ENCODE results near the gene CRYGB. TPM values are rescaled to one million over a fixed set of nuclear protein-coding genes. Genes with fewer than 3 reads are reported as not detected.
"Not testable (repeated sequence)": the region's sequence is repeated elsewhere in the genome, so short reads cannot be mapped to it uniquely, and the experiment has no call there.

Gene CRYGB
- total and polyA plus RNA-seq, 4 donors: not detected

GRCh38 chr2:208103616-208104015 is 42.3 kb downstream of the CRYGB start:
- WGBS, 2 donors: 75 to 79% methylated on average over 3 of the region's 3 CpGs
- H3K9me3 ChIP-seq (ENCODE audit: control insufficient read depth, low read length): no peaks in the 10 kb centered on the region
- no peak overlapping the region for H3K4me3 ChIP-seq (ENCODE audit: low read length in 2 of 2)
- ATAC-seq (ENCODE audit: low FRiP score): no peak
- H3K27ac ChIP-seq (ENCODE audit: low read depth in 1 of 2, low read length in 2 of 2): no peak overlapping the region
- no peaks in the 10 kb centered on the region for H3K36me3 ChIP-seq (ENCODE audit: control insufficient read depth in 1 of 2, insufficient read depth in 2 of 2, low read length in 1 of 2)
- H3K4me1 ChIP-seq (ENCODE audit: control insufficient read depth in 1 of 2, insufficient read depth in 2 of 2, low read length in 2 of 2): no peaks in the 10 kb centered on the region
- intact Hi-C loops (cut with DNase I): no loop called here
- peaks cover 0 to 2% of the 10 kb centered on the region in 2 donors for H3K27me3 ChIP-seq (ENCODE audit: control insufficient read depth in 1 of 2, insufficient read depth in 2 of 2, low read length in 1 of 2)
- DNase-seq: no peak

- ATAC-seq (ENCODE audit: low FRiP score) (no peak), DNase-seq (no peak)
- 31 to 48% methylated on average over 10 of the region's 10 CpGs for WGBS, 2 donors
- no peak overlapping the region for H3K4me3 ChIP-seq (ENCODE audit: low read length in 2 of 2)
- intact Hi-C loops (cut with DNase I): no loop called here
- H3K36me3 ChIP-seq (ENCODE audit: control insufficient read depth in 1 of 2, insufficient read depth in 2 of 2, low read length in 1 of 2): no peaks in the 10 kb centered on the region
- peaks cover 0 to 2% of the 10 kb centered on the region in 2 donors for H3K27me3 ChIP-seq (ENCODE audit: control insufficient read depth in 1 of 2, insufficient read depth in 2 of 2, low read length in 1 of 2)
- no peaks in the 10 kb centered on the region for H3K9me3 ChIP-seq (ENCODE audit: control insufficient read depth, low read length)
- H3K27ac ChIP-seq (ENCODE audit: low read depth in 1 of 2, low read length in 2 of 2): no peak overlapping the region
- H3K4me1 ChIP-seq (ENCODE audit: control insufficient read depth in 1 of 2, insufficient read depth in 2 of 2, low read length in 2 of 2): no peaks in the 10 kb centered on the region
Observed at GRCh38 chr2:208101716-208102631, 44.0 kb downstream of the CRYGB start.

- ATAC-seq (ENCODE audit: low FRiP score): no peak
- H3K4me3 ChIP-seq (ENCODE audit: low read length in 2 of 2): no peak overlapping the region
- H3K27ac ChIP-seq (ENCODE audit: low read depth in 1 of 2, low read length in 2 of 2): no peak overlapping the region
- no peaks in the 10 kb centered on the region for H3K36me3 ChIP-seq (ENCODE audit: control insufficient read depth in 1 of 2, insufficient read depth in 2 of 2, low read length in 1 of 2)
- peaks cover 0 to 2% of the 10 kb centered on the region in 2 donors for H3K27me3 ChIP-seq (ENCODE audit: control insufficient read depth in 1 of 2, insufficient read depth in 2 of 2, low read length in 1 of 2)
- intact Hi-C loops (cut with DNase I): no loop called here
- 72 to 78% methylated on average over 13 of the region's 13 CpGs for WGBS, 2 donors
- DNase-seq: no peak
- H3K4me1 ChIP-seq (ENCODE audit: control insufficient read depth in 1 of 2, insufficient read depth in 2 of 2, low read length in 2 of 2): no peaks in the 10 kb centered on the region
- no peaks in the 10 kb centered on the region for H3K9me3 ChIP-seq (ENCODE audit: control insufficient read depth, low read length)
Observed at GRCh38 chr2:208099682-208100470, 46.1 kb downstream of the CRYGB start.

DNA sequence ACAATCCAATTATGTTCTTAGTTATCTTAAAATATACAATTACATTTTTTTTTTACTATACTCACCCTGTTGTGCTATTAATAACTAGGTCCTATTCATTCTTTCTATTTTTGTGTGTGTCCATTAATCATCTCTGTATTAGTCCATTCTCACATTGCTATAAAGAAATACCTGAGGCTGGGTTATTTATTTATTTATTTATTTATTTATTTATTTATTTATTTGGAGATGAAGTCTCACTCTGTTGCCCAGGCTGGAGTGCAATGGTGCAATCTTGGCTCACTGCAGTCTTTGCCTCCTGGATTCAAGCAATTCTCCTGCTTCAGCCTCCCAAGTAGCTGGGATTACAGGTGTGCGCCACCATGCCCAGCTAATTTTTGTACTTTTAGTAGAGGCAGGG is 47.3 kb downstream of the CRYGB start:
- H3K36me3 ChIP-seq (ENCODE audit: control insufficient read depth in 1 of 2, insufficient read depth in 2 of 2, low read length in 1 of 2); H3K4me1 ChIP-seq (ENCODE audit: control insufficient read depth in 1 of 2, insufficient read depth in 2 of 2, low read length in 2 of 2); H3K27me3 ChIP-seq (ENCODE audit: control insufficient read depth in 1 of 2, insufficient read depth in 2 of 2, low read length in 1 of 2); H3K4me3 ChIP-seq (ENCODE audit: low read length in 2 of 2); DNase-seq; H3K9me3 ChIP-seq (ENCODE audit: control insufficient read depth, low read length); H3K27ac ChIP-seq (ENCODE audit: low read depth in 1 of 2, low read length in 2 of 2); ATAC-seq (ENCODE audit: low FRiP score); intact Hi-C loops (cut with DNase I): not testable (repeated sequence)
- 100% methylated on average over 1 of the region's 1 CpG for WGBS, 2 donors

- intact Hi-C loops (cut with DNase I): no loop called here
- no peak for ATAC-seq (ENCODE audit: low FRiP score)
- no peaks in the 10 kb centered on the region for H3K36me3 ChIP-seq (ENCODE audit: control insufficient read depth in 1 of 2, insufficient read depth in 2 of 2, low read length in 1 of 2)
Observed at GRCh38 chr2:208098267-208098666, 47.7 kb downstream of the CRYGB start.

GRCh38 chr2:208097801-208098200 is 48.2 kb downstream of the CRYGB start:
- H3K9me3 ChIP-seq (ENCODE audit: control insufficient read depth, low read length): no peaks in the 10 kb centered on the region
- no peaks in the 10 kb centered on the region for H3K27me3 ChIP-seq (ENCODE audit: control insufficient read depth in 1 of 2, insufficient read depth in 2 of 2, low read length in 1 of 2)
- H3K4me3 ChIP-seq (ENCODE audit: low read length in 2 of 2): no peak overlapping the region
- H3K36me3 ChIP-seq (ENCODE audit: control insufficient read depth in 1 of 2, insufficient read depth in 2 of 2, low read length in 1 of 2): no peaks in the 10 kb centered on the region
- WGBS, 2 donors: 15 to 25% methylated on average over 5 of the region's 5 CpGs
- H3K27ac ChIP-seq (ENCODE audit: low read depth in 1 of 2, low read length in 2 of 2): no peak overlapping the region
- no peak for DNase-seq
- no peak for ATAC-seq (ENCODE audit: low FRiP score)
- intact Hi-C loops (cut with DNase I): no loop called here
- no peaks in the 10 kb centered on the region for H3K4me1 ChIP-seq (ENCODE audit: control insufficient read depth in 1 of 2, insufficient read depth in 2 of 2, low read length in 2 of 2)

More at GRCh38 chr2:208098267-208098666, 47.7 kb downstream of the CRYGB start:
- no peak overlapping the region for H3K27ac ChIP-seq (ENCODE audit: low read depth in 1 of 2, low read length in 2 of 2)
- H3K4me1 ChIP-seq (ENCODE audit: control insufficient read depth in 1 of 2, insufficient read depth in 2 of 2, low read length in 2 of 2): no peaks in the 10 kb centered on the region
- no peaks in the 10 kb centered on the region for H3K27me3 ChIP-seq (ENCODE audit: control insufficient read depth in 1 of 2, insufficient read depth in 2 of 2, low read length in 1 of 2)
- DNase-seq: no peak
- no peak overlapping the region for H3K4me3 ChIP-seq (ENCODE audit: low read length in 2 of 2)
- WGBS, 2 donors: 37 to 57% methylated on average over 2 of the region's 2 CpGs
- H3K9me3 ChIP-seq (ENCODE audit: control insufficient read depth, low read length): no peaks in the 10 kb centered on the region

DNA sequence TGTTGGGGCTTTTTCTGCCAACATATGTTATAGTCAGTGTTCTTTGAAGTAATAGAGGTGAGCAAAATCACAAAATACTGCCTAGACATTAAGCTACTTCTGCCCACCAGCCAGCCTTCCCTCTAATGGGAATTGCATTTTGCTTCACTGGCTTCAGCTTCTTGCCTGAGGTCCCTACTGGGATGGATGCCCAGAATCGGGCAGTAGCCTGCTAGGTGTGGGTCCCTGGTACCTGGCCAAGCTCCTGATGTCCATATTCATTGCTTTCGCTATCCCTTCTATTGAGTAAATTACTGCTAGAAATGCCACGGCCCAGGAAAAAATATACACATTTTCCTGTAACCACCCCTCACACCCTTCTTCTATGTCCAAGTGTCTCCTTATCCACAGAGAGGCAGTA is 48.6 kb downstream of the CRYGB start:
- Histone ChIP-seq H3K27ac (ENCODE audit: low read depth in 1 of 2, low read length in 2 of 2) (no peak overlapping the region), H3K27me3 (ENCODE audit: control insufficient read depth in 1 of 2, insufficient read depth in 2 of 2, low read length in 1 of 2) (no peaks in the 10 kb centered on the region), H3K9me3 (ENCODE audit: control insufficient read depth, low read length) (no peaks in the 10 kb centered on the region), H3K4me1 (ENCODE audit: control insufficient read depth in 1 of 2, insufficient read depth in 2 of 2, low read length in 2 of 2) (no peaks in the 10 kb centered on the region), H3K4me3 (ENCODE audit: low read length in 2 of 2) (no peak overlapping the region), H3K36me3 (ENCODE audit: control insufficient read depth in 1 of 2, insufficient read depth in 2 of 2, low read length in 1 of 2) (no peaks in the 10 kb centered on the region)
- DNase-seq (no peak), ATAC-seq (ENCODE audit: low FRiP score) (no peak)
- WGBS, 2 donors: 43 to 60% methylated on average over 3 of the region's 3 CpGs
- intact Hi-C loops (cut with DNase I): no loop called here

- Histone ChIP-seq H3K27me3 (ENCODE audit: control insufficient read depth in 1 of 2, insufficient read depth in 2 of 2, low read length in 1 of 2) (no peaks in the 10 kb centered on the region), H3K9me3 (ENCODE audit: control insufficient read depth, low read length) (no peaks in the 10 kb centered on the region), H3K4me3 (ENCODE audit: low read length in 2 of 2) (no peak overlapping the region), H3K27ac (ENCODE audit: low read depth in 1 of 2, low read length in 2 of 2) (no peak overlapping the region), H3K4me1 (ENCODE audit: control insufficient read depth in 1 of 2, insufficient read depth in 2 of 2, low read length in 2 of 2) (no peaks in the 10 kb centered on the region), H3K36me3 (ENCODE audit: control insufficient read depth in 1 of 2, insufficient read depth in 2 of 2, low read length in 1 of 2) (no peaks in the 10 kb centered on the region)
- no peak for ATAC-seq (ENCODE audit: low FRiP score)
- 91 to 92% methylated on average over 3 of the region's 3 CpGs for WGBS, 2 donors
- intact Hi-C loops (cut with DNase I): no loop called here
- DNase-seq: no peak
Observed at GRCh38 chr2:208096080-208096479, 49.9 kb downstream of the CRYGB start.
